ENCODE data around the gene ROR2. TPM values are rescaled to one million over a fixed set of nuclear protein-coding genes. Genes with fewer than 3 reads are reported as not detected.
"Not testable (repeated sequence)": the region's sequence is repeated elsewhere in the genome, so short reads cannot be mapped to it uniquely, and the experiment has no call there.

The ROR2 gene
- 5.2 TPM for total RNA-seq
- 1 to 10 TPM; 2.1 to 9.4 (median 4.2) TPM for polyA plus RNA-seq (ENCODE audit: insufficient read depth in 1 of 8, insufficient read length in 8 of 8, low replicate concordance in 1 of 8)
- long read RNA-seq, donor 1, result 0 reads
- long read RNA-seq, donor 2, result 0 reads
- long read RNA-seq, donor 3, result 0 reads
- long read RNA-seq, donor 4, result 0 reads
- long read RNA-seq, donor 5, full-length matches to known transcripts, result 3 of 3 reads
- long read RNA-seq, donor 5, partial matches to known transcripts, result 0 of 3 reads
- long read RNA-seq, donor 5, other reads (novel, unspliced or antisense), result 0 of 3 reads
- long read RNA-seq, donor 6, partial matches to known transcripts, result 0 of 1 reads
- long read RNA-seq, donor 6, other reads (novel, unspliced or antisense), result 0 of 1 reads
- long read RNA-seq, donor 7, result 0 reads
- long read RNA-seq, donor 8, result 0 reads
- long read RNA-seq, donor 9, result 0 reads
- long read RNA-seq, donor 10, result 0 reads
- long read RNA-seq, donor 11, result 0 reads

- Histone ChIP-seq H3K36me3 (ENCODE audit: control insufficient read depth, insufficient read depth, low read length) (no peaks in the 10 kb centered on the region), H3K27me3 (ENCODE audit: control insufficient read depth, insufficient read depth, low read length) (peaks cover 61% of the 10 kb centered on the region), H3K27ac (ENCODE audit: low read length) (peak within 1 kb of the TSS; percentile 60), H3K4me3 (ENCODE audit: low read length) (peak within 1 kb of the TSS; percentile 51), H3K4me1 (ENCODE audit: control insufficient read depth, insufficient read depth, low read length) (peaks cover 26% of the 10 kb centered on the region), H3K9me3 (replicated peaks; ENCODE audit: control insufficient read depth, low read depth, low read length) (no peaks in the 10 kb centered on the region)
- under 1% methylated on average over 79 of the region's 81 CpGs for WGBS (ENCODE audit: insufficient coverage)
- peak; percentile 90 for DNase-seq
These were observed at the start of gene ROR2 for GRCh38 chr9:91949946-91950664. ROR2 (minus strand) TSS chr9:91950228.

GRCh38 chr9:91995000-91995655, 45.1 kb upstream of the ROR2 start:
- no peak overlapping the region for H3K27ac ChIP-seq (ENCODE audit: low read length)
- peaks cover 8% of the 10 kb centered on the region for H3K4me1 ChIP-seq (ENCODE audit: control insufficient read depth, insufficient read depth, low read length)
- H3K9me3 ChIP-seq (replicated peaks; ENCODE audit: control insufficient read depth, low read depth, low read length), result no peaks in the 10 kb centered on the region
- DNase-seq, result no peak
- peaks cover 5% of the 10 kb centered on the region for H3K27me3 ChIP-seq (ENCODE audit: control insufficient read depth, insufficient read depth, low read length)
- no peak overlapping the region for H3K4me3 ChIP-seq (ENCODE audit: low read length)
- 41% methylated on average over 3 of the region's 8 CpGs for WGBS (ENCODE audit: insufficient coverage)
- no peaks in the 10 kb centered on the region for H3K36me3 ChIP-seq (ENCODE audit: control insufficient read depth, insufficient read depth, low read length)

- Histone ChIP-seq H3K4me1 (ENCODE audit: control insufficient read depth, insufficient read depth, low read length) (peaks cover 8% of the 10 kb centered on the region), H3K27ac (ENCODE audit: low read length) (no peak overlapping the region), H3K9me3 (replicated peaks; ENCODE audit: control insufficient read depth, low read depth, low read length) (no peaks in the 10 kb centered on the region), H3K27me3 (ENCODE audit: control insufficient read depth, insufficient read depth, low read length) (peaks cover 5% of the 10 kb centered on the region), H3K36me3 (ENCODE audit: control insufficient read depth, insufficient read depth, low read length) (no peaks in the 10 kb centered on the region), H3K4me3 (ENCODE audit: low read length) (no peak overlapping the region)
- WGBS (ENCODE audit: insufficient coverage), result no CpG with 5 or more reads among the region's 4 CpGs
- DNase-seq, result no peak
These were observed 44.4 kb upstream of the ROR2 start for GRCh38 chr9:91994422-91994821.

- Histone ChIP-seq H3K27me3 (ENCODE audit: control insufficient read depth, insufficient read depth, low read length) (peaks cover 5% of the 10 kb centered on the region), H3K27ac (ENCODE audit: low read length) (peak overlapping the region; percentile 76), H3K4me3 (ENCODE audit: low read length) (no peak overlapping the region), H3K36me3 (ENCODE audit: control insufficient read depth, insufficient read depth, low read length) (no peaks in the 10 kb centered on the region), H3K9me3 (replicated peaks; ENCODE audit: control insufficient read depth, low read depth, low read length) (no peaks in the 10 kb centered on the region), H3K4me1 (ENCODE audit: control insufficient read depth, insufficient read depth, low read length) (peaks cover 8% of the 10 kb centered on the region)
- 41% methylated on average over 5 of the region's 12 CpGs for WGBS (ENCODE audit: insufficient coverage)
- DNase-seq, result peak; percentile 76
These were observed 42.5 kb upstream of the ROR2 start for GRCh38 chr9:91992461-91993041.

- peaks cover 8% of the 10 kb centered on the region for H3K4me1 ChIP-seq (ENCODE audit: control insufficient read depth, insufficient read depth, low read length)
- peak overlapping the region; percentile 22 for H3K4me3 ChIP-seq (ENCODE audit: low read length)
- H3K27ac ChIP-seq (ENCODE audit: low read length), result peak overlapping the region; percentile 76
- peaks cover 5% of the 10 kb centered on the region for H3K27me3 ChIP-seq (ENCODE audit: control insufficient read depth, insufficient read depth, low read length)
- peak; percentile 74 for DNase-seq
- no peaks in the 10 kb centered on the region for H3K36me3 ChIP-seq (ENCODE audit: control insufficient read depth, insufficient read depth, low read length)
- H3K9me3 ChIP-seq (replicated peaks; ENCODE audit: control insufficient read depth, low read depth, low read length), result no peaks in the 10 kb centered on the region
- WGBS (ENCODE audit: insufficient coverage), result 13% methylated on average over 12 of the region's 20 CpGs
These were observed 41.8 kb upstream of the ROR2 start for GRCh38 chr9:91991721-91992341.

GRCh38 chr9:91986248-91986647, 36.2 kb upstream of the ROR2 start:
- Histone ChIP-seq H3K27ac (ENCODE audit: low read length) (no peak overlapping the region), H3K27me3 (ENCODE audit: control insufficient read depth, insufficient read depth, low read length) (no peaks in the 10 kb centered on the region), H3K36me3 (ENCODE audit: control insufficient read depth, insufficient read depth, low read length) (no peaks in the 10 kb centered on the region), H3K9me3 (replicated peaks; ENCODE audit: control insufficient read depth, low read depth, low read length) (peaks cover 4% of the 10 kb centered on the region), H3K4me3 (ENCODE audit: low read length) (no peak overlapping the region), H3K4me1 (ENCODE audit: control insufficient read depth, insufficient read depth, low read length) (no peaks in the 10 kb centered on the region)
- WGBS (ENCODE audit: insufficient coverage), result 100% methylated on average over 1 of the region's 2 CpGs
- DNase-seq, result no peak

- WGBS (ENCODE audit: insufficient coverage), result 67% methylated on average over 1 of the region's 2 CpGs
- DNase-seq, result no peak
- no peaks in the 10 kb centered on the region for H3K4me1 ChIP-seq (ENCODE audit: control insufficient read depth, insufficient read depth, low read length)
- H3K36me3 ChIP-seq (ENCODE audit: control insufficient read depth, insufficient read depth, low read length), result no peaks in the 10 kb centered on the region
- peaks cover 5% of the 10 kb centered on the region for H3K9me3 ChIP-seq (replicated peaks; ENCODE audit: control insufficient read depth, low read depth, low read length)
- H3K27me3 ChIP-seq (ENCODE audit: control insufficient read depth, insufficient read depth, low read length), result no peaks in the 10 kb centered on the region
- no peak overlapping the region for H3K4me3 ChIP-seq (ENCODE audit: low read length)
- no peak overlapping the region for H3K27ac ChIP-seq (ENCODE audit: low read length)
These were observed 35.7 kb upstream of the ROR2 start for GRCh38 chr9:91985692-91986091.

- Histone ChIP-seq H3K4me3 (ENCODE audit: low read length) (no peak overlapping the region), H3K27me3 (ENCODE audit: control insufficient read depth, insufficient read depth, low read length) (no peaks in the 10 kb centered on the region), H3K4me1 (ENCODE audit: control insufficient read depth, insufficient read depth, low read length) (no peaks in the 10 kb centered on the region), H3K27ac (ENCODE audit: low read length) (no peak overlapping the region), H3K9me3 (replicated peaks; ENCODE audit: control insufficient read depth, low read depth, low read length) (peaks cover 5% of the 10 kb centered on the region), H3K36me3 (ENCODE audit: control insufficient read depth, insufficient read depth, low read length) (no peaks in the 10 kb centered on the region)
- DNase-seq, result peak; percentile 39
- WGBS (ENCODE audit: insufficient coverage), result 44% methylated on average over 4 of the region's 6 CpGs
These were observed 28.8 kb upstream of the ROR2 start for GRCh38 chr9:91978740-91979414.

GRCh38 chr9:91975254-91975653, 25.2 kb upstream of the ROR2 start:
- DNase-seq; H3K9me3 ChIP-seq (replicated peaks; ENCODE audit: control insufficient read depth, low read depth, low read length); H3K36me3 ChIP-seq (ENCODE audit: control insufficient read depth, insufficient read depth, low read length); H3K4me3 ChIP-seq (ENCODE audit: low read length); H3K27ac ChIP-seq (ENCODE audit: low read length); H3K27me3 ChIP-seq (ENCODE audit: control insufficient read depth, insufficient read depth, low read length); H3K4me1 ChIP-seq (ENCODE audit: control insufficient read depth, insufficient read depth, low read length): not testable (repeated sequence)
- WGBS (ENCODE audit: insufficient coverage), result no CpG with 5 or more reads among the region's 2 CpGs

All from muscle of leg (tissue), 16 donors.